Right cardiac atrium (tissue), 5 donors: Measurements from ENCODE around the gene TMOD4. TPM values are rescaled to one million over a fixed set of nuclear protein-coding genes. Genes with fewer than 3 reads are reported as not detected.

ENCODE experiments used
- ATAC-seq, 2 donors: fragments of 200-7000 bp; cut with Tn5 transposase; one replicate each; pipeline versions ENCODE4 v1.8.0 to v1.9.1; 2020; ENCODE audit warnings: moderate library complexity in 2 of 2, mild to moderate bottlenecking in 1 of 2
- DNase-seq, 3 donors: peaks; one replicate each; pipeline ENCODE4 v3.0.0-alpha.2; 2020
- H3K27ac ChIP-seq: one replicate; pipeline ENCODE4 v1.5.1; 2013; ENCODE audit warnings: mild to moderate bottlenecking, low read length, control low read depth, moderate library complexity
- H3K27me3 ChIP-seq: one replicate; pipeline ENCODE4 v1.6.1; 2013; ENCODE audit not compliant: control insufficient read depth, insufficient read depth
- H3K4me1 ChIP-seq: one replicate; pipeline ENCODE4 v1.6.1; 2013; ENCODE audit warnings: low read length; ENCODE audit not compliant: control insufficient read depth, insufficient read depth
- H3K4me3 ChIP-seq: one replicate; pipeline ENCODE4 v1.5.1; 2013; ENCODE audit warnings: low read length, control low read depth
- H3K9me3 ChIP-seq: one replicate; pipeline ENCODE4 v1.6.1; 2013; ENCODE audit warnings: low read length; ENCODE audit not compliant: control insufficient read depth
- WGBS: extraction: QIAGEN DNeasy Blood & Tissue Kit; methylation state at CpG from one replicate; pipeline ENCODE4 v1.1.7; 2013; 5-methylcytosine and 5-hydroxymethylcytosine counted together
- intact Hi-C, 4 donors: fragments of 100-400 bp; cut with DNase I; formaldehyde crosslinking; loops; one replicate each; pipeline versions ENCODE4 v1.11.0 to v1.14.0; 2022 to 2023
- polyA plus RNA-seq: library from polyadenylated mRNA; stranded (reverse); fragments of 200-250 nt; gene quantifications from one replicate; pipeline ENCODE4 v1.2.3, GENCODE V29; 2013
- total RNA-seq, 4 donors: library from RNA; stranded (reverse); fragmentation: NEBNext Ultra II Directional; extraction: Animal tissue kit (Norgen Biotek cat#: 25700); gene quantifications; one replicate each; pipeline ENCODE4 v1.2.1, GENCODE V29; 2021
- donor health status: healthy with polysubstance abuse.
- donor health status: DM: no; HTN: yes; CAD: no.
- donor health status: DM: no; HTN: no; CAD: no.
- donor health status: DM: no; HTN: yes; CAD: no; lungs with severe emphysema.
- donor health status: DM: yes; HTN: yes; CAD: no.

TMOD4 gene
- total and polyA plus RNA-seq, 5 donors: 0.20 TPM; not detected in 4

DNA sequence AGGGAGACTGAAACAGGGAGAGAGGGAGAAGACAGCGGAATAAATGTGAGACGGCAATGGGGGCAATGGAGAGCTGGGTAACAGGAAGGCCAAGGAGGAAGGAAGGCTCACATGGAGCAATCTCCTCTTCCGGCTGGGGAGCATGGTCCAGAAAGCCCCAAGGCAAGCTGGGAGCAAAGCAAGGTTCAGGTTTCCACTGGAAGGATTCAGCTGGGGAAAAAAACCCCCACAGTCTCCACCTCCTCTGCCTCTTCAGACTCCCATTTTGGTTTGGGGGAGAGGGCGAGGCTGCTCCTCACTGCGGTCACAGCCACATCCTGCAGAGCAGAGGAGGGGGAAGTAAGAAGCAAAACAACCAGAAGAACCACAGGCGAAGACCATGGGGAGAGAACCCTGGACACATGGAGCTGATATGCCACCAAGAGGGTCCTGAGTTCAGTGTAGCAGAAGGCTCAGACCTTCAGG is 18.7 kb downstream of the TMOD4 start:
- Histone ChIP-seq H3K9me3 (no peaks in the 10 kb centered on the region), H3K4me3 (peak overlapping the region; percentile 27), H3K27ac (peak overlapping the region; percentile 15), H3K4me1 (no peaks in the 10 kb centered on the region), H3K27me3 (no peaks in the 10 kb centered on the region)
- DNase-seq (peak in 1 of 3 donors; percentile 59), ATAC-seq (peak; percentile 22 to 30)
- intact Hi-C loops: loop anchor here (2.0 to 10.0 kb wide), 3 partner anchors 52 to 60 kb away; no protein-coding TSS in a partner anchor
- WGBS: 71% methylated on average over 6 of the region's 6 CpGs

- H3K4me1 ChIP-seq: no peaks in the 10 kb centered on the region
- ATAC-seq (peak; percentile 50 to 60), DNase-seq (peak; percentile 51 to 84 (median 84))
- intact Hi-C loops: loop anchor here (2.0 to 10.0 kb wide), 3 partner anchors 52 to 59 kb away; no protein-coding TSS in a partner anchor
- H3K27ac ChIP-seq: peak within 1 kb of the TSS; percentile 15
- 64% methylated on average over 4 of the region's 4 CpGs for WGBS
- H3K27me3 ChIP-seq: no peaks in the 10 kb centered on the region
- peak within 1 kb of the TSS; percentile 27 for H3K4me3 ChIP-seq
- no peaks in the 10 kb centered on the region for H3K9me3 ChIP-seq
Measured at GRCh38 chr1:151156515-151156819, 19.3 kb downstream of the TMOD4 start, which contains the start of gene TNFAIP8L2. Gene TNFAIP8L2, plus strand, starts transcription at chr1:151156649. Its CDS starts 2,049 bp downstream, at chr1:151158698.

DNA sequence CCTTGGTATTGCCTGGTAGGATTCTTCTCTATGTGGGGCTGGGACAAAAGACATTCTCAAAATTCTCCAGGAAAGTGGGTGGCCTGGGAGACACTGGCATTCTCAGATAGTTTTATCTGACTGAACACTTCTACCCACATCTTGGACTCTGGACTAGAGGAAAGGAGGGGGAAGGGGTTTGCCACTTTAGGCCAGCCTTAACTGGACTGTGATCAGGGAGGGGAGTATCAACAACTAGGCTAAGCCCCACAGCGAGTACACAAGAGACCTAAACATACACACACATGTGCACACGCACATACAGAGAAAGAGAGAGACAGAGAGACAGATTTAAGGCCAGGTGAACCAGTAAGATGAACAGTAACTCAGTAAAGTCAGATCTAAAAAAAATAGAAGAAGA is 28.1 kb downstream of the TMOD4 start:
- Histone ChIP-seq H3K4me3 (no peak overlapping the region), H3K9me3 (no peaks in the 10 kb centered on the region), H3K27me3 (no peaks in the 10 kb centered on the region), H3K27ac (peak overlapping the region; percentile 89), H3K4me1 (peaks cover 17% of the 10 kb centered on the region)
- DNase-seq (no peak), ATAC-seq (no peak)
- intact Hi-C loops: no loop called here
- WGBS: 94% methylated on average over 2 of the region's 2 CpGs

- DNase-seq: no peak
- Histone ChIP-seq H3K27ac (peak overlapping the region; percentile 89), H3K27me3 (no peaks in the 10 kb centered on the region), H3K4me3 (peak overlapping the region; percentile 74), H3K4me1 (peaks cover 19% of the 10 kb centered on the region), H3K9me3 (no peaks in the 10 kb centered on the region)
- WGBS: 7% methylated on average over 7 of the region's 7 CpGs
- intact Hi-C loops: no loop called here
- ATAC-seq: no peak
Measured at GRCh38 chr1:151147132-151147503, 28.7 kb downstream of the TMOD4 start.

DNA sequence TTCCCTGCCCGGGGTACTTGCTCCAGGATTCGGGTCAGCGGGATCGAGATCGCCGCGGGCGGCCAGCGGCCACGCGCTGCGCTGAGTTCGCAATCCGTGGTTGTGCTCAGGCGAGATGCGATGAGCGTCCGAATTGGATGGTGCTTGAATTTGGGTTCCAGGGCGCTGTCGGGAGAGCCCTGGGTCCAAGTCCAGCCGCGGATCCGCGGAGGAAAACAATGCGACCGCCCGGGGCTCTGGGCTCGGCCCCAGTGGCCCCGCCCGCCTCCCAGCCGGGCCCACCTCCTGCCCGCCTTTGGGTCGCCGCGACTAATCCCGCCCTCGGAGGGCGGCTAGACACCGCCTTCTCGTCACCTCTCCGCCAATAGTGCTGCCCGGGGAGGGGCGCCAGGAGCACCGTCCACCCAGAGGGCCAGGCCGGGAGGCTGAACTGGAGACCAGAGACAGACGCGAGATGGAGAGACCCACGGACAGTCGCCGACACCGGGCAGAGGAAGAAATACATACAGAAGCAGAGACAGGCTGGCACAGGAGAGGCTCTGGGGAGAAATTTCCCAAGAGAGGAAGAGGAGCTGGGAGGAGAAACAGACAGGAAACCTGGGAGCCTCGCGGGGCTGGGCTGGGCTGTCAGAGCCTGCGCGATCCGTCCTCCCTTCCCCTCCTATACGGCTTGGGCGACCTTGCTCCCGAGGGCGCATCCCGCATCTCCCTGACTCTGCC is 29.2 kb downstream of the TMOD4 start, which contains the start of gene SEMA6C:
Gene SEMA6C (minus strand): TSS at position 220 of the 720 bp plus-strand sequence. CDS start 4,010 bp downstream, outside the sequence.
- no peaks in the 10 kb centered on the region for H3K27me3 ChIP-seq
- H3K9me3 ChIP-seq: no peaks in the 10 kb centered on the region
- DNase-seq (peak; percentile 97 to 99 (median 98)), ATAC-seq (peak; percentile 97)
- under 1% methylated on average over 61 of the region's 61 CpGs for WGBS
- intact Hi-C loops: no loop called here
- peaks cover 19% of the 10 kb centered on the region for H3K4me1 ChIP-seq
- peak within 1 kb of the TSS; percentile 95 for H3K27ac ChIP-seq
- peak within 1 kb of the TSS; percentile 74 for H3K4me3 ChIP-seq

GRCh38 chr1:151146072-151146411 is 29.7 kb downstream of the TMOD4 start:
- Histone ChIP-seq H3K27me3 (no peaks in the 10 kb centered on the region), H3K9me3 (no peaks in the 10 kb centered on the region), H3K27ac (peak overlapping the region; percentile 95), H3K4me1 (peaks cover 19% of the 10 kb centered on the region), H3K4me3 (peak overlapping the region; percentile 74)
- WGBS: under 1% methylated on average over 26 of the region's 26 CpGs
- DNase-seq (no peak), ATAC-seq (peak; percentile 3 to 6)
- intact Hi-C loops: no loop called here

DNA sequence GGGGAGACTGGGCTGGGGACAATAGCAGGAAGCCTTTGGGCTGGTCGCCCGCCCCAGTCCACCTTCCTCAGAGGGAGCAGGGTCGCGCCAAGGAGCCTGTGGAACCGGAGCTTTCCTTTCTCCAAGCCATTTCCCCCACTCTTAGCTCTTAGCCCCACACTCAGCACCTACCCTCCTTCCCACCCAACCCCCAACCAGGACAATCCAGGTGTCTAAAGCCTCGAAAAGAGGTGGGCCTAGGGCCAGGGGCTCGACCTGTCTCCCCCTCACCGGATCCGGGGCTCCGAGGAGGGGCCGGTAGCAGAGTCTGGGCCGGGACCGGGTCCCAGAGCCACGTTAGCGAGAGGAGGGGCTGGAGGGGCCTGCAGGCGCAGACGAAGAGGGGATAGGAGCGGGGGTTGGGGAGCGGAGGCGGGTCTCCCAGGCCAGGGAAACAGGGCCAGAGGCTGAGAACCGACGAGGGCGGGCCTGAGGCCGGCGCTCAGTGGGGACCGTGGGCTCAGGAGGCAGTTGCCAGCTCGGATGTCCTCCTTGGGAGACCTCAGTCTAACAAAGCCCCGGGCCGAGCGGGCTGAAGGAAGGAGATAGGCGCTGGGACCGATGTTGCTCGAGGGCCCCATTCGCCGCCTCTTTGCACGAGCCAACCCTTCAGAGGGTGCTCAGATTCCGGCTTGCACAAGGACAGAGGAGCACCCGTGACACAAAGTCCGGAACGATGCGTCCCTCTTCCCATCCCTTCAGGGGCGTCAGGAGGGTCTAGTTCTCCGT is 30.3 kb downstream of the TMOD4 start:
- Histone ChIP-seq H3K4me1 (peaks cover 19% of the 10 kb centered on the region), H3K27me3 (no peaks in the 10 kb centered on the region), H3K9me3 (no peaks in the 10 kb centered on the region), H3K27ac (peak overlapping the region; percentile 95), H3K4me3 (peak overlapping the region; percentile 74)
- intact Hi-C loops: no loop called here
- 6% methylated on average over 43 of the region's 43 CpGs for WGBS
- DNase-seq (peak; percentile 44 to 77 (median 73)), ATAC-seq (peak; percentile 9 to 24)

GRCh38 chr1:151144474-151145303 is 31.1 kb downstream of the TMOD4 start:
- ATAC-seq (peak in 1 of 2 donors; percentile 3), DNase-seq (peak in 1 of 3 donors; percentile 73)
- Histone ChIP-seq H3K27ac (peak overlapping the region; percentile 95), H3K9me3 (no peaks in the 10 kb centered on the region), H3K4me3 (peak overlapping the region; percentile 74), H3K4me1 (peaks cover 19% of the 10 kb centered on the region), H3K27me3 (no peaks in the 10 kb centered on the region)
- WGBS: 43% methylated on average over 7 of the region's 7 CpGs
- intact Hi-C loops: no loop called here

GRCh38 chr1:151143986-151144385 is 31.8 kb downstream of the TMOD4 start:
- Histone ChIP-seq H3K27ac (peak overlapping the region; percentile 95), H3K4me1 (peaks cover 19% of the 10 kb centered on the region), H3K27me3 (no peaks in the 10 kb centered on the region), H3K4me3 (no peak overlapping the region), H3K9me3 (no peaks in the 10 kb centered on the region)
- DNase-seq: peak in 1 of 3 donors; percentile 32
- intact Hi-C loops: no loop called here
- no peak for ATAC-seq
- WGBS: 26% methylated on average over 5 of the region's 5 CpGs

DNA sequence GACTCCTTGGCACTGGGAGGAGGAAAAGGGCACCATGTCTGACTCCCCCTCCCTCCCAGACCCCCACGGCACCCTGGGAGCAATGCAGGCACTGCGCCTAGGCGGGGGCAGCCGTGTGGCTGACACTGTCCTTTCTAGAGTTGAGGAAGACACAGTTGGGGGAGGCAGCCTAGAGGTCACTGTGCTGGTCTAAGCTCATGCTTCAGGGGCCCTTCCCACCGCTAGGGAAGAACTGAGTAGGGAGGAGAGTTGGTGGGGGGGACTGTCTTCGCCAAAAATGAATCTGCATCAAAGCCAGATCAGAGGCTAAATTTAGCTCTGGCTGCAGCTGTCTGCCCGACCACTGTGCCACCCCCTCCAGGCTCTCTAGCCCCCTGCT is 32.7 kb downstream of the TMOD4 start:
- intact Hi-C loops: no loop called here
- no peak for ATAC-seq

More for the DNA sequence above, 32.7 kb downstream of the TMOD4 start:
- Histone ChIP-seq H3K27ac (peak overlapping the region; percentile 95), H3K9me3 (no peaks in the 10 kb centered on the region), H3K27me3 (no peaks in the 10 kb centered on the region), H3K4me3 (no peak overlapping the region), H3K4me1 (peaks cover 19% of the 10 kb centered on the region)
- 44% methylated on average over 7 of the region's 7 CpGs for WGBS
- DNase-seq: peak in 2 of 3 donors; percentile 21 to 43
